ENCODE data around the gene CDHR3.

The CDHR3 gene

DNA sequence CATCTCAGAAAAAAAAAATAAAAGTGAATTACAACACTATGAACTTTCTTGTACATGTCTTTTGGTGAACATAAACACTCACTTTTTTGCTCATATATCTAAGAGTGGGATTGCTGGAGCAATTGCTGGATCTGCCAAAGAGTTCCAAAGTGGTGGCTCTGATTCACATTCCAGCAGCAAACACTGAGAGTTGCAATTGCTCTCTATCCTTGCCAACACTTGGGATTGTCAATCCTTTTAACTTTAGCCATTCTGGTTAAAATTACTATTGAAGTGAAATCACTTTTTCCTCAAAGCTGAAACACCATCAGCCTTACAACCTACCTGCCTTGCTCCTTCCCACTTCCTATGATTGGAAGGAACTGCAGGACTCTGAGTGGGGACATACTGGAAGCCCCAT is 70.7 kb downstream of the CDHR3 start:
- no peaks in the 10 kb centered on the region for H3K27me3 ChIP-seq (ENCODE audit: low read length)
- H2AFZ ChIP-seq (ENCODE audit: low read depth, low read length, severe bottlenecking): no peak overlapping the region
- H3K9me2 ChIP-seq (replicated peaks; ENCODE audit: insufficient read depth, low read length): no peaks in the 10 kb centered on the region
- no peak overlapping the region for H3K9ac ChIP-seq (ENCODE audit: low read length)
- H3K79me2 ChIP-seq (ENCODE audit: insufficient read depth, low read length): no peaks in the 10 kb centered on the region
- H4K20me1 ChIP-seq (ENCODE audit: low read depth, low read length): no peaks in the 10 kb centered on the region
- no peaks in the 10 kb centered on the region for H3K36me3 ChIP-seq (ENCODE audit: low read length)
- no peaks in the 10 kb centered on the region for H3F3A ChIP-seq (ENCODE audit: insufficient read depth)
- H3K4me3 ChIP-seq (ENCODE audit: insufficient read depth, low read length, poor library complexity, severe bottlenecking): no peak overlapping the region
- no peaks in the 10 kb centered on the region for H3K9me3 ChIP-seq (ENCODE audit: insufficient read depth, low read length)
- H3K27ac ChIP-seq (ENCODE audit: low read depth, low read length): no peak overlapping the region
- TF ChIP-seq, protein P1, sequence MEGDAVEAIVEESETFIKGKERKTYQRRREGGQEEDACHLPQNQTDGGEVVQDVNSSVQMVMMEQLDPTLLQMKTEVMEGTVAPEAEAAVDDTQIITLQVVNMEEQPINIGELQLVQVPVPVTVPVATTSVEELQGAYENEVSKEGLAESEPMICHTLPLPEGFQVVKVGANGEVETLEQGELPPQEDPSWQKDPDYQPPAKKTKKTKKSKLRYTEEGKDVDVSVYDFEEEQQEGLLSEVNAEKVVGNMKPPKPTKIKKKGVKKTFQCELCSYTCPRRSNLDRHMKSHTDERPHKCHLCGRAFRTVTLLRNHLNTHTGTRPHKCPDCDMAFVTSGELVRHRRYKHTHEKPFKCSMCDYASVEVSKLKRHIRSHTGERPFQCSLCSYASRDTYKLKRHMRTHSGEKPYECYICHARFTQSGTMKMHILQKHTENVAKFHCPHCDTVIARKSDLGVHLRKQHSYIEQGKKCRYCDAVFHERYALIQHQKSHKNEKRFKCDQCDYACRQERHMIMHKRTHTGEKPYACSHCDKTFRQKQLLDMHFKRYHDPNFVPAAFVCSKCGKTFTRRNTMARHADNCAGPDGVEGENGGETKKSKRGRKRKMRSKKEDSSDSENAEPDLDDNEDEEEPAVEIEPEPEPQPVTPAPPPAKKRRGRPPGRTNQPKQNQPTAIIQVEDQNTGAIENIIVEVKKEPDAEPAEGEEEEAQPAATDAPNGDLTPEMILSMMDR (IDR thresholded peaks at IDR 0.05; ENCODE audit: insufficient read depth, low read length, poor library complexity, severe bottlenecking): no peak
- no peak for TF ChIP-seq EZH2phosphoT487 (conservative IDR thresholded peaks at IDR 0.05; ENCODE audit: low read length)
- H3K4me2 ChIP-seq (ENCODE audit: low read depth, low read length, poor library complexity, severe bottlenecking): no peak overlapping the region

DNA sequence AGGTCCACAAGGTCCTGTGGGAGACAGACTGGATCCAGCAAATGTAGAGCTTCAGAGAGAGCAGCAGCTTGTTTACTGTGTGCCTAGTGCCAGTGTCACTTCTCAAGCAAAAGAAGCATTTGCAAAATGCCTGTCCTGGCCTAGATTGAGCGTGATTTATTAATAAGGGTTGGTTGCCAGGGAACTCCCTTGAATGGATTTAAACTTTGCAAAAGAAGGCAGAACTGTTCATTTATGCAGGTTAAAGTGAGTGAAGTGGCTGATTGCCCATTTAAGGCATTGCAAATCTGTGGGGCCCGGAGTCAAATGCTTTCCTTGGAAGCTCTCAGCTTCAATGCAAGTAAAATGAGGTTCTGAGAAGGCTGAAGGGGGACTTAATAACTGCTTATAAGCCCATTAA is 71.3 kb downstream of the CDHR3 start:
- no peaks in the 10 kb centered on the region for H3K9me3 ChIP-seq (ENCODE audit: insufficient read depth, low read length)
- TF ChIP-seq, protein P1 (IDR thresholded peaks at IDR 0.05; ENCODE audit: insufficient read depth, low read length, poor library complexity, severe bottlenecking): no peak
- no peak for TF ChIP-seq EZH2phosphoT487 (conservative IDR thresholded peaks at IDR 0.05; ENCODE audit: low read length)
- H3K79me2 ChIP-seq (ENCODE audit: insufficient read depth, low read length): no peaks in the 10 kb centered on the region
- H3F3A ChIP-seq (ENCODE audit: insufficient read depth): no peaks in the 10 kb centered on the region
- no peak overlapping the region for H3K9ac ChIP-seq (ENCODE audit: low read length)
- no peak overlapping the region for H3K4me2 ChIP-seq (ENCODE audit: low read depth, low read length, poor library complexity, severe bottlenecking)
- no peaks in the 10 kb centered on the region for H3K36me3 ChIP-seq (ENCODE audit: low read length)
- no peaks in the 10 kb centered on the region for H3K9me2 ChIP-seq (replicated peaks; ENCODE audit: insufficient read depth, low read length)
- no peak overlapping the region for H3K4me3 ChIP-seq (ENCODE audit: insufficient read depth, low read length, poor library complexity, severe bottlenecking)
- H3K27me3 ChIP-seq (ENCODE audit: low read length): no peaks in the 10 kb centered on the region
- no peak overlapping the region for H3K27ac ChIP-seq (ENCODE audit: low read depth, low read length)
- H2AFZ ChIP-seq (ENCODE audit: low read depth, low read length, severe bottlenecking): no peak overlapping the region
- H4K20me1 ChIP-seq (ENCODE audit: low read depth, low read length): no peaks in the 10 kb centered on the region

DNA sequence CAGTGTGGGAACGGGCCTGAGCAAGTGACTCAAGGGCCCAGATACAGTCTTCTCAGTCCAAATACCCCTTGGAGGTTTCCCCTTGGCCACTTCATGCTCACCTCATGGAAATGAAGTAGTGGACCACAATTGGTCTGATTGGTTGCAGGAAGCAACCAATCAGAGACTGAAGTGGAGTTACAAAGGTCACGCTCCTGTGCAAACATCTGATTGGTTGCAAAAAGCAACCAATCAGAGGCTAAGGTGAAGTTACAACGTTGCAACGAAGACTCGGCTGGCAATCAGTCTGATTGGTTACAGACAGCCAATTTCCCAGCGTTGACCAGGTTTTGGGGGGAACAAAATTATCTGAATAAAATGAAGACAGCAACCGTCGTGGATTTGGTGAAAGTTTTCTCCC is 72.5 kb downstream of the CDHR3 start:
- no peaks in the 10 kb centered on the region for H3F3A ChIP-seq (ENCODE audit: insufficient read depth)
- no peak overlapping the region for H3K27ac ChIP-seq (ENCODE audit: low read depth, low read length)
- no peaks in the 10 kb centered on the region for H4K20me1 ChIP-seq (ENCODE audit: low read depth, low read length)
- TF ChIP-seq, protein P1 (IDR thresholded peaks at IDR 0.05; ENCODE audit: insufficient read depth, low read length, poor library complexity, severe bottlenecking): no peak
- no peak for TF ChIP-seq EZH2phosphoT487 (conservative IDR thresholded peaks at IDR 0.05; ENCODE audit: low read length)
- no peak overlapping the region for H3K9ac ChIP-seq (ENCODE audit: low read length)
- no peaks in the 10 kb centered on the region for H3K36me3 ChIP-seq (ENCODE audit: low read length)
- H3K79me2 ChIP-seq (ENCODE audit: insufficient read depth, low read length): no peaks in the 10 kb centered on the region
- H3K9me2 ChIP-seq (replicated peaks; ENCODE audit: insufficient read depth, low read length): no peaks in the 10 kb centered on the region
- H3K4me3 ChIP-seq (ENCODE audit: insufficient read depth, low read length, poor library complexity, severe bottlenecking): no peak overlapping the region
- H3K27me3 ChIP-seq (ENCODE audit: low read length): no peaks in the 10 kb centered on the region
- no peaks in the 10 kb centered on the region for H3K9me3 ChIP-seq (ENCODE audit: insufficient read depth, low read length)
- no peak overlapping the region for H3K4me2 ChIP-seq (ENCODE audit: low read depth, low read length, poor library complexity, severe bottlenecking)
- no peak overlapping the region for H2AFZ ChIP-seq (ENCODE audit: low read depth, low read length, severe bottlenecking)

Measured in SU-DHL-6 (cell line).